MM.1S (cell line): Measurements from ENCODE around the gene GCNT2.

Source experiments
- DNase-seq: peaks from one replicate; pipeline ENCODE4 v3.0.0-alpha.2; 2015
- H2AFZ ChIP-seq: fragments of 300-600 bp; sonication (generic); 2 replicates; pipeline ENCODE4 v1.6.0; 2016; ENCODE audit warnings: antibody characterized with exemption, low read length
- H3F3A ChIP-seq: fragments of 300-600 bp; sonication (generic); 2 replicates; pipeline ENCODE4 v1.6.1; 2016; ENCODE audit warnings: mild to moderate bottlenecking, antibody characterized with exemption, low read length, moderate library complexity, mixed read lengths; ENCODE audit not compliant: insufficient read depth
- H3K27ac ChIP-seq: fragments of 300-600 bp; sonication (generic); 2 replicates; pipeline ENCODE4 v1.5.1; 2016; ENCODE audit warnings: mild to moderate bottlenecking, low read length
- H3K27me3 ChIP-seq: fragments of 300-600 bp; sonication (generic); replicated peaks from 2 replicates; pipeline ENCODE4 v1.6.0; 2016; ENCODE audit warnings: low read length; ENCODE audit not compliant: insufficient read depth
- H3K36me3 ChIP-seq: fragments of 300-600 bp; sonication (generic); replicated peaks from 2 replicates; pipeline ENCODE4 v1.6.1; 2016; ENCODE audit warnings: mild to moderate bottlenecking, low read length, mixed read lengths; ENCODE audit not compliant: insufficient read depth
- H3K4me1 ChIP-seq: fragments of 300-600 bp; sonication (generic); 2 replicates; pipeline ENCODE4 v1.6.1; 2016; ENCODE audit warnings: low read length, mixed read lengths
- H3K4me2 ChIP-seq: fragments of 300-600 bp; sonication (generic); 2 replicates; pipeline ENCODE4 v1.6.0; 2016; ENCODE audit warnings: low read depth, low read length
- H3K4me3 ChIP-seq: fragments of 300-600 bp; sonication (generic); 2 replicates; pipeline ENCODE4 v1.5.1; 2016; ENCODE audit warnings: low read length, mixed read lengths
- H3K79me2 ChIP-seq: fragments of 300-600 bp; sonication (generic); 2 replicates; pipeline ENCODE4 v1.6.1; 2016; ENCODE audit warnings: mixed run types, low read length, mixed read lengths
- H3K9ac ChIP-seq: fragments of 300-600 bp; sonication (generic); 2 replicates; pipeline ENCODE4 v1.6.1; 2016; ENCODE audit warnings: low read length, mixed read lengths
- H3K9me2 ChIP-seq: fragments of 300-600 bp; sonication (generic); replicated peaks from 2 replicates; pipeline ENCODE4 v1.6.1; 2016; ENCODE audit warnings: mild to moderate bottlenecking, low read length, mixed read lengths; ENCODE audit not compliant: insufficient read depth
- H3K9me3 ChIP-seq: fragments of 300-600 bp; sonication (generic); replicated peaks from 2 replicates; pipeline ENCODE4 v1.6.1; 2016; ENCODE audit warnings: mild to moderate bottlenecking, low read length, mixed read lengths; ENCODE audit not compliant: insufficient read depth
- H4K20me1 ChIP-seq: fragments of 300-600 bp; sonication (generic); 2 replicates; pipeline ENCODE4 v1.6.1; 2016; ENCODE audit warnings: mild to moderate bottlenecking, low read length, moderate library complexity, mixed read lengths; ENCODE audit not compliant: insufficient read depth
- CTCF ChIP-seq: fragments of 300-600 bp; sonication (generic); IDR thresholded peaks from 2 replicates; pipeline ENCODE4 v1.5.1; 2016; ENCODE audit warnings: antibody characterized with exemption, low read length, mixed read lengths
- EZH2 ChIP-seq: fragments of 300-600 bp; sonication (generic); optimal IDR thresholded peaks from 2 replicates; pipeline ENCODE3; 2017; ENCODE audit warnings: low read depth, mild to moderate bottlenecking, antibody characterized with exemption, low read length, mixed read lengths
- EZH2phosphoT487 ChIP-seq: fragments of 300-600 bp; sonication (generic); IDR thresholded peaks from 2 replicates; pipeline ENCODE4 v1.6.1; 2018; ENCODE audit warnings: antibody characterized with exemption, low read length

Gene GCNT2

GRCh38 chr6:10543488-10543887 lies 22.3 kb downstream of the GCNT2 start:
- Histone ChIP-seq H3K4me3 (no peak overlapping the region), H3K9me2 (no peaks in the 10 kb centered on the region), H3K79me2 (no peaks in the 10 kb centered on the region), H3K9me3 (no peaks in the 10 kb centered on the region), H2AFZ (no peak overlapping the region), H3K36me3 (no peaks in the 10 kb centered on the region), H4K20me1 (no peaks in the 10 kb centered on the region), H3F3A (no peaks in the 10 kb centered on the region), H3K4me2 (no peak overlapping the region), H3K27me3 (no peaks in the 10 kb centered on the region), H3K9ac (no peak overlapping the region), H3K27ac (no peak overlapping the region), H3K4me1 (no peaks in the 10 kb centered on the region)
- DNase-seq: no peak
- TF ChIP-seq EZH2phosphoT487 (no peak), EZH2 (no peak)

GRCh38 chr6:10545482-10545881 lies 24.3 kb downstream of the GCNT2 start:
- Histone ChIP-seq H4K20me1 (no peaks in the 10 kb centered on the region), H3F3A (no peaks in the 10 kb centered on the region), H3K36me3 (no peaks in the 10 kb centered on the region), H2AFZ (no peak overlapping the region), H3K79me2 (no peaks in the 10 kb centered on the region), H3K27me3 (no peaks in the 10 kb centered on the region), H3K4me1 (no peaks in the 10 kb centered on the region), H3K4me2 (no peak overlapping the region), H3K9ac (no peak overlapping the region), H3K9me2 (no peaks in the 10 kb centered on the region), H3K4me3 (no peak overlapping the region), H3K9me3 (no peaks in the 10 kb centered on the region), H3K27ac (no peak overlapping the region)
- TF ChIP-seq CTCF (no peak), EZH2phosphoT487 (no peak), EZH2 (no peak)
- no peak for DNase-seq

GRCh38 chr6:10547809-10548208 lies 26.7 kb downstream of the GCNT2 start:
- Histone ChIP-seq H3K9ac (no peak overlapping the region), H3K79me2 (no peaks in the 10 kb centered on the region), H2AFZ (no peak overlapping the region), H3K9me3 (no peaks in the 10 kb centered on the region), H3K27ac (no peak overlapping the region), H3K4me1 (no peaks in the 10 kb centered on the region), H3K4me2 (no peak overlapping the region), H3F3A (no peaks in the 10 kb centered on the region), H4K20me1 (no peaks in the 10 kb centered on the region), H3K36me3 (no peaks in the 10 kb centered on the region), H3K9me2 (no peaks in the 10 kb centered on the region), H3K27me3 (no peaks in the 10 kb centered on the region), H3K4me3 (no peak overlapping the region)
- no peak for DNase-seq
- TF ChIP-seq EZH2phosphoT487: no peak
- no peak for TF ChIP-seq CTCF
- TF ChIP-seq EZH2: no peak

- Histone ChIP-seq H3K79me2 (no peaks in the 10 kb centered on the region), H3K36me3 (no peaks in the 10 kb centered on the region)
These were observed 29.6 kb downstream of the GCNT2 start for GRCh38 chr6:10550764-10551163.

More at GRCh38 chr6:10550764-10551163, 29.6 kb downstream of the GCNT2 start:
- H3K4me3 ChIP-seq: no peak overlapping the region
- no peak overlapping the region for H2AFZ ChIP-seq
- H3K9me2 ChIP-seq: no peaks in the 10 kb centered on the region
- no peaks in the 10 kb centered on the region for H3K4me1 ChIP-seq
- DNase-seq: no peak
- H3K27ac ChIP-seq: no peak overlapping the region
- TF ChIP-seq EZH2 (no peak), EZH2phosphoT487 (no peak), CTCF (no peak)
- H3K9ac ChIP-seq: no peak overlapping the region
- no peaks in the 10 kb centered on the region for H3F3A ChIP-seq
- no peaks in the 10 kb centered on the region for H3K9me3 ChIP-seq
- no peaks in the 10 kb centered on the region for H3K27me3 ChIP-seq
- H3K4me2 ChIP-seq: no peak overlapping the region
- H4K20me1 ChIP-seq: no peaks in the 10 kb centered on the region
